Activated CD4-positive, alpha-beta memory T cell treated with anti-CD3 and anti-CD28 coated beads, Interleukin-2, amount 10 ng/mL, durations not matched to agents 7 days and 5 days (primary cell): Measurements from ENCODE around the gene ACBD6. TPM values are rescaled to one million over a fixed set of nuclear protein-coding genes. Genes with fewer than 3 reads are reported as not detected.

Experiments used
- CTCF ChIA-PET: fragments of 350-600 bp; sonication (Branson Sonifier 250); formaldehyde crosslinking; loops from one replicate; lab custom pipeline; 2021; ENCODE audit warnings: antibody characterized with exemption, inconsistent platforms; lab: Charles Lee
- POLR2A ChIA-PET: fragments of 350-600 bp; sonication (Branson Sonifier 250); formaldehyde crosslinking; loops from one replicate; lab custom pipeline; 2021; ENCODE audit warnings: antibody characterized with exemption; lab: Charles Lee
- DNase-seq: peaks from one replicate; pipeline ENCODE4 v3.0.0-alpha.2; 2020
- H3K27ac Mint-ChIP-seq: one replicate; pipeline ENCODE4 v1.8.0; 2021; ENCODE audit warnings: mild to moderate bottlenecking, mixed read lengths
- H3K27me3 Mint-ChIP-seq: one replicate; pipeline ENCODE4 v1.8.0; 2021; ENCODE audit warnings: mixed read lengths
- H3K36me3 Mint-ChIP-seq: one replicate; pipeline ENCODE4 v1.8.0; 2021; ENCODE audit warnings: low read depth, mixed read lengths
- H3K4me1 Mint-ChIP-seq: one replicate; pipeline ENCODE4 v1.8.0; 2021; ENCODE audit warnings: mixed read lengths
- H3K4me3 Mint-ChIP-seq: one replicate; pipeline ENCODE4 v1.8.0; 2021; ENCODE audit warnings: mild to moderate bottlenecking, mixed read lengths
- H3K9me3 Mint-ChIP-seq: one replicate; pipeline ENCODE4 v1.8.0; 2021; ENCODE audit warnings: mixed read lengths
- total RNA-seq, 2 experiments: library from RNA; stranded (reverse); gene quantifications; one replicate each; pipeline ENCODE4 v1.2.3, GENCODE V29; 2021

ACBD6 gene
- total RNA-seq, 2 experiments from 2014 or later = 27.5 to 33.2 TPM

DNA sequence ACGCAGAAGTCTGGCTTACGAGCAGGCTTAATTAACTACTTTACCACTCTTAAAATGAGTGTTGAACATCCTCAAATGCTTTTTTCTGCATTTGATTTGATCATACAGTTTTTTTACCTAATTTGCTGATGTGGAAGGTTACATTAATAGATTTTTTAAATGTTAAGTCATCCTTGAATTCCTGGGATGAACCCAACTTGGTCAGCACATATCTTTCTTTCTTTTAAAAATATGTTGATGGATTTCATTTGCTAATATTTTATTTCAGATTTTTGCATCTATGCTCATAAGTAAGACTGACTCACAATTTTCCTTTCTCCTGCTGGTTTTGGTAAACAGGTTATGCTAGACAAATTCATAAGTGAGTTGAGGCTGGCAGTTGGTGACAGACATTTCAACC lies 189.5 kb downstream of the ACBD6 start:
- Mint-ChIP-seq H3K9me3 (no peaks in the 10 kb centered on the region), H3K36me3 (peaks cover 3% of the 10 kb centered on the region), H3K4me1 (peaks cover 6% of the 10 kb centered on the region), H3K27ac (no peak overlapping the region), H3K4me3 (no peak overlapping the region), H3K27me3 (no peaks in the 10 kb centered on the region)
- DNase-seq = no peak
- POLR2A ChIA-PET = no interaction called here
- CTCF ChIA-PET = interaction anchor here (1.5 kb wide), 1 partner anchor 60 kb away, joined by 3 read pairs; no protein-coding TSS in a partner anchor

DNA sequence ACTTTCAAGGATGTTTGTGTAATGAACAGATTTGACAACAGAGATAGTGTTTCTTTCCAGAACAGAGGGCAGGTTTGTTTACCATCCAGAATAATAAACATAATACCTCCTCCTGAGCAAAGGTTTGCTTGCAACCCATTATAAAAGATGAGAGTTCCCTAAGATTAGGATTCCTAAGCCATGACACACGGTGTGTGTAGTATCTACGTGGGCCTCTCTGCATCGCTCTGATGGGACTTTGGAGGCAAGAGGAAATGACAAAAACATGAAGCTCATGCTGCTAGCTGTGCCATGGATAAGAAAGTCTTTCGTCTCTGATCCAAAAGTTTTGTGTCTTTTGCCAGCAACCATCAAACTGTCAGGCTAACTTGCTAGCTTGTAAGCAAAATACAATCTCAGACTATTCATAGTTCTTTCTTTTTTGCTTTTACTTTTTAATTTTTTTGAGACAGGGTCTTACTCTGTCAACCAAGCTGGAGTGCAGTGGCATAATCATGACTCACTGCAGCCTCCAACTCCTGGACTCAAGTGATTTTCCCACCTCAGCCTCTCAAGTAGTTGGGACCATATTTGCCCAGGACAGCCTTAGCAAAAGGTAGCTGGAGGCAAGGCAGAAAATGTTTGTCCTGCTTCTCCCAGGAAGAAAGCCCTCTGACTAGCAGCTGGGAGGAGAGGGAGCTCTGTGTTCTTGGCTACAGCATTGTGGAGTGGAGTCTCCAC lies 191.2 kb downstream of the ACBD6 start:
- no peak for DNase-seq
- CTCF ChIA-PET = interaction anchor here (1.5 kb wide), 1 partner anchor 58 kb away, joined by 3 read pairs; no protein-coding TSS in a partner anchor
- POLR2A ChIA-PET = no interaction called here
- Mint-ChIP-seq H3K36me3 (peaks cover 3% of the 10 kb centered on the region), H3K27ac (no peak overlapping the region), H3K4me1 (no peaks in the 10 kb centered on the region), H3K4me3 (no peak overlapping the region), H3K9me3 (peaks cover 9% of the 10 kb centered on the region), H3K27me3 (no peaks in the 10 kb centered on the region)

DNA sequence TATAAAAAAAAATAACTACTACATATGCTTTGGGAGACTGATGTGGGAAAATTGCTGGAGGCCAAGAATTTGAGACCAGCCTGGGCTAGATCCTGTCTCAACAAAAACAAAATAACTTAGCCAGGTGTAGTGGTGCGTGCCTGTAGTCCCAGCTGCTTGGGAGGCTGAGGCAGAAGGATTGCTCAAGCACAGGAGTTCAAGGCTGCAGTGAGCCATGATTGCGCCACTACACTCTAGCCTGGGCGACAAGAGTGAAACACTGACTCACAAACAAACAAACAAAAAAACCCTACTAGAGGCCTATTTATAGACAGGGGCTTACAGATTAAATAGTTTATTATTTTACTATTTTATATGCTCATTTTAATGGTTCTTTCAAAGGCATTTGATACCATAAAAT lies 192.3 kb downstream of the ACBD6 start:
- CTCF ChIA-PET = interaction anchor here (0.7 kb wide), 1 partner anchor 107 kb away, joined by 3 read pairs; no protein-coding TSS in a partner anchor
- Mint-ChIP-seq H3K9me3 (peaks cover 9% of the 10 kb centered on the region), H3K36me3 (peaks cover 3% of the 10 kb centered on the region), H3K27ac (no peak overlapping the region), H3K27me3 (no peaks in the 10 kb centered on the region), H3K4me1 (no peaks in the 10 kb centered on the region), H3K4me3 (no peak overlapping the region)
- POLR2A ChIA-PET = no interaction called here
- no peak for DNase-seq

DNA sequence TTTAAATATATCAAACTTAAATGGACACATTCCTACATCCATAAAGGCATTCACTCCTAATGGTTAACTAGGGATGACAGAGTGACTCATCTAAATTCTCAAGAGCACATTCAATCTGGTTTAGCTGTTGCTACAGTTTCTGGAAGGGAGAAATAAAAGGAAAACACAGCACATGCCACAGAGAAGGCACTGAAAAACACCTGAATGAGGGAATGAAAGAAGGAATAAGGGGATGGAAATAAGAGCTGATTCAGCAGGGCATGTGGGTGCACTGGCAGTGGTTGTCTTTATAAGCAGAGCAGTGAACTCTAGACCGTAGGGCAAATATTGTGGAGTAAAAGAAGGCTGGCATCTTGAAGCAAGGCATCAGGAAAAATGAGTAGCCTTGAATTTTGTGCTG lies 193.0 kb downstream of the ACBD6 start:
- Mint-ChIP-seq H3K4me1 (no peaks in the 10 kb centered on the region), H3K27me3 (no peaks in the 10 kb centered on the region), H3K27ac (no peak overlapping the region), H3K36me3 (peaks cover 3% of the 10 kb centered on the region), H3K4me3 (no peak overlapping the region), H3K9me3 (peaks cover 9% of the 10 kb centered on the region)
- POLR2A ChIA-PET = no interaction called here
- DNase-seq = no peak
- CTCF ChIA-PET = interaction anchor here (0.7 kb wide), 1 partner anchor 107 kb away, joined by 3 read pairs; no protein-coding TSS in a partner anchor

DNA sequence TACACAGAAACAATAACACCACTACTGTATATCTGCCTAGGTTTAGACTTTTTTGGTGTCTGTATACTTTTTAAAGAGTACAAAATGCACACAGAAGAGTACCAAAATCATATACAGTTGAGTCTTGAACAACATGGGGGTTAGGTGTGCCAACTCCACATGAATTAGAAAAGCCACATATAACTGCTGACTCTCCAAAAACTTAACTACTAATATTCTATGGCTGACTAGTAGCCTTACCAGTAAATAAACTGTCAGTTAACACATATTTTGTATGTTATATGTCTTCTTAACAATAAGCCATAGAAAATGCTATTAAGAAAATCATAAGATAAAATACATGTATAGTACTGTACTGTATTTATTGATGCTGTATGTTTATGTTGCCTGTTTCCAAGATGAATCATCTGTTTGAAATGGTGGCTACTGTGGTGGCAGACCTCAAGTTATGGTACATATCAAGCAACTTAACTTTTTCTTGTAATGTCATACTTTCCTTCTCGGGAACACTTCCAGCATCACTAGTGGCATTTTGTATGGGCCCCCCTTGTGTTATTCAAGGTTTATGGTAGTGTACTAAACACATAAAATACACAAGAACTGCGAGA lies 201.1 kb downstream of the ACBD6 start:
- POLR2A ChIA-PET = no interaction called here

DNA sequence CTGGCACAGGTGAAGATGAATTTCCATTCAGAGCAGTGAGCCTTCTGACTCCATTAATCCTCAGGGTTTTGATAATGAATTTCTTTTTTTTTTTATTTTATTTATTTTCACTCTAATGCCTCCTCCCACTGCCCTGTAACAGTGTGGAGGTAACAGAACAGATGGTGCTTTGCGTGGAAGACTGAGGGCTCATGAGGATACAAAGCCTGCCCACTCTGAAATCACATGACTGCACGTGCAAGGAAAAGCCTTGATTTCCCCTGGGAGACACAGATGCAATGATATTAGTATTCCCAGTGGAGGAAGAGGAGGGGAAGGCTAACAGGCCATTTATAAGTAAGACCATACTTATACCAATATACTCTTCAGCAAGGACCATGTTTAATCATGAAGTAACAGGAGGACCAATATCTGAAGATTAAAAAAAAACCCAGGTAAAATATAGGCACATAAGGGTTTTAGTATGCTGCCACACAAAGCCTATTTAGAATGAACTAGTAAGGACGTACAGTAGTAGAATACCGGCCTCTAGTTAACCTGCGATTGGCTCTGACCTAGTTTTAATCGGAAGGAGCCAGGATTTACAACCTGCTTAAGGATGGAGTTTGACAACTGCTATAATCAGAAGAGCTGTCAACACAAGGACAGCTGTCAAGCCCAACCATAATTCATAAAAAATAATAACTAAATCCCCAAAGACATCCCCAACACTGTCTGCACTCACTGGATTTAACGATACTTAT lies 202.7 kb downstream of the ACBD6 start:
- ChIA-PET POLR2A (no interaction called here), CTCF (no interaction called here)
- no peak overlapping the region for H3K4me3 Mint-ChIP-seq
- no peaks in the 10 kb centered on the region for H3K9me3 Mint-ChIP-seq
- H3K27ac Mint-ChIP-seq = no peak overlapping the region
- no peaks in the 10 kb centered on the region for H3K27me3 Mint-ChIP-seq
- peaks cover 7% of the 10 kb centered on the region for H3K4me1 Mint-ChIP-seq
- no peak for DNase-seq
- H3K36me3 Mint-ChIP-seq = peaks cover 3% of the 10 kb centered on the region

More for the DNA sequence above, 201.1 kb downstream of the ACBD6 start:
- peaks cover 3% of the 10 kb centered on the region for H3K36me3 Mint-ChIP-seq
- H3K4me3 Mint-ChIP-seq = no peak overlapping the region
- CTCF ChIA-PET = no interaction called here
- no peak for DNase-seq
- no peak overlapping the region for H3K27ac Mint-ChIP-seq
- H3K4me1 Mint-ChIP-seq = peaks cover 2% of the 10 kb centered on the region
- H3K9me3 Mint-ChIP-seq = peaks cover under 1% of the 10 kb centered on the region
- H3K27me3 Mint-ChIP-seq = no peaks in the 10 kb centered on the region

DNA sequence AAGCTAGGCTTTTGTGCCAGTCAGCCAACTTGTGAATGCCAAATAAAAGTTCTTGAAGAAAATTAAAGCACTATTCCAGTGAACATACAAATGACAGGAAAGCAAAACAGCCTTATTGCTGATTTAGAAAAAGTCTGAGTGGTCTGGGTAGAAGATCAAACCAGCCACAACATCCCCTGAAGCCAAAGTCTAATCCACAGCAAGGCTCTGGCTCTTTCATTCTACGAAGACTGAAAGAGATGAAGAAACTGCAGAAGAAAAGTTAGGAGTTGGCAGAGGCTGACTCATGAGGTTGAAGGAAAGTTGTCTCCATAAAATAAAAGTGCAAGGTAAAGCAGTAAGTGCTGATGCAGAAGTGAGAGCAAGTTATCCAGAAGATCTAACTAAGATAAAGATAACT lies 206.4 kb downstream of the ACBD6 start:
- Mint-ChIP-seq H3K4me1 (peaks cover 16% of the 10 kb centered on the region), H3K9me3 (no peaks in the 10 kb centered on the region), H3K4me3 (no peak overlapping the region), H3K36me3 (peaks cover 7% of the 10 kb centered on the region), H3K27me3 (no peaks in the 10 kb centered on the region), H3K27ac (no peak overlapping the region)
- no peak for DNase-seq
- ChIA-PET POLR2A (no interaction called here), CTCF (no interaction called here)

DNA sequence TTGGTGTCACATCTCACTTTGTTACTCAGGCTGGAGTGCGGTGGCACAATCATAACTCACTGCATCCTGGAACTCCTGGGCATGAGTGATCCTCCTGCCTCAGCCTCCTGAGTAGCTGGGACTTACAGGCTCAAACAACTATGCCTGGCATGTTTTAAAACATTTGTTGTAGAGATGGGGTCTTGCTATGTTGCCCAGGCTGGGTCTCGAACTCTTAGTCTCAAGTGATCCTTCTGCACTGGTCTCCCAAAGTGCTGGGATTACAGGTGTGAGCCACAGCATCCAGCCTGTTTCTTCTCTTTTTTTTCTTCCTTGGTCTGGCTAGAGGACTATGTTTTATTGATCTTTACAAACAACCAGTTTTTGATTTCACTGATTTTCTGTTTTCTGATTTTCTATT lies 207.7 kb downstream of the ACBD6 start:
- CTCF ChIA-PET = no interaction called here

DNA sequence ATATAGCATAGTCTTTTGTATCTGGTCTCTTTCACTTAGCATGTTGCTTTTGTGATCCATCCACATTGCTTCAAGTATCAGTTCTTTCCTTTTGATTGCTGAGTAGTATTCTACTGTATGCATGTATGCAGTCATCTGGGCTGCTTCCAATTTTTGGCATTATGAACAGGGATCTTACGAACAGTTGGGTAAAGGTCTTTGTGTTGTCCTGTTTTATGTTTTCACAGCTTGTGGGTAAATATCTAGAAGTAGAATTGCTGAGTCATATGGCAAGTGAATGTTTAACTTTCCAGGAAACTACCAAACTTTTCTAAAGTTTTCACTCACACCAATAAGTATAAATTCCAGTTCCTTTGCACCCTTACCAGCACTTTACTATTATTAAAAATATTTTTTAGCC lies 211.4 kb downstream of the ACBD6 start:
- Mint-ChIP-seq H3K4me3 (no peak overlapping the region), H3K27me3 (no peaks in the 10 kb centered on the region), H3K36me3 (peaks cover 6% of the 10 kb centered on the region), H3K27ac (no peak overlapping the region), H3K9me3 (no peaks in the 10 kb centered on the region), H3K4me1 (peaks cover 24% of the 10 kb centered on the region)
- no peak for DNase-seq
- CTCF ChIA-PET = no interaction called here
- POLR2A ChIA-PET = no interaction called here

More for the DNA sequence above, 207.7 kb downstream of the ACBD6 start:
- no peak for DNase-seq
- H3K27me3 Mint-ChIP-seq = no peaks in the 10 kb centered on the region
- H3K27ac Mint-ChIP-seq = no peak overlapping the region
- H3K4me3 Mint-ChIP-seq = no peak overlapping the region
- POLR2A ChIA-PET = no interaction called here
- peaks cover 7% of the 10 kb centered on the region for H3K36me3 Mint-ChIP-seq
- H3K4me1 Mint-ChIP-seq = peaks cover 23% of the 10 kb centered on the region
- no peaks in the 10 kb centered on the region for H3K9me3 Mint-ChIP-seq

DNA sequence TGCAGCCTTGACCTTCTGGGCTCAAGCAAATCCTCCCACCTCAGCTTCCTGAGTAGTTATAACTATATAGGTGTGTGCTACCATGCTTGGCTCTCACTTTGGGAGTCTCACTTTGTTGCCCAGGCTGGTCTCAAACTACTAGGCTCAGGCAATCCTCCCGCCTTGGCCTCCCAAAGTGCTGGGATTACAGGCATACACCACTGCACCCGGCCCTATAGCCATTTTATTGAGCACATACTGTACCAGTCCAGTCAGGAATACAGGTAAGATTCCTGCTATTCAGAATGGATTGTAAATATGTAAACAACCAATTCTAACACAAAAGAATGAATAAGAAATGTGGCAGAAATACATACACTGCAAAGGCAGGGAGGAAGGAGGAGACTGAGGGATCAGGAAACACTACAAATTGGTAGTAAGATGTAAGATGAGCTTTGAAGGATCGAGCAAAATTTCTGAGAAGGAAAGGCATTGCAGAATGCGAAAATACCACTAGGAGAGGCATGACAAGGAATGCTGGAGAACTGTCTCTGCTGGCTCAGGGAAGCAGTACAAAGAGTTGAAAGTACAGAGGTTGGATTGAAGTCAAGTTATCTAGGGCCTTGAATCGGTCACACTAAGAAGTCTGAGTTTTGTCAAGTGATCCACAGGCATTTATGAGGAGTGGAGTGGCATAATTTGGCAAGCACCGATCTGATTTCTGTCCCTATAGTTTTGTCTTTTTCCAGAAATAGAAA lies 211.9 kb downstream of the ACBD6 start:
- Mint-ChIP-seq H3K36me3 (peaks cover 6% of the 10 kb centered on the region), H3K27me3 (no peaks in the 10 kb centered on the region), H3K27ac (no peak overlapping the region), H3K4me1 (peaks cover 20% of the 10 kb centered on the region), H3K9me3 (no peaks in the 10 kb centered on the region), H3K4me3 (no peak overlapping the region)
- CTCF ChIA-PET = no interaction called here
- POLR2A ChIA-PET = no interaction called here
- no peak for DNase-seq

DNA sequence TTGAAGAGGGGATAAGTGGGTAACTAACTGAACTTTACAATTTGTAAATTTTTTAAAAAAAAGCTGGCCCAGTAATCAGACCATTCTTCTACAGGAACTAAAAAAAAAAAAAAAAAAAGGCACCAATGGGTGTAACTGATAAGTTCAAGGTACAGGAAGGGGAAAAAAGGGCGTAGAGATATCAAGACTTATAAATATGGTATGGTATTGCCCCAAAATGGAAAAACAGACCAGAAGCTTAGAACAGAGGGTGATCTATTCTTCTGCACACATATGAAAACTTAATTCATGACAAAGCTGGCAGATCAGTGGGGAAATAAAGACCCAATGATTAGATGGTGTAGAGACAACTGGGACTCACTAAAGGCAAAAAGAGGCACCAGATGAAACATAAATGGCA lies 213.4 kb downstream of the ACBD6 start:
- POLR2A ChIA-PET = no interaction called here
- peaks cover 20% of the 10 kb centered on the region for H3K4me1 Mint-ChIP-seq

DNA sequence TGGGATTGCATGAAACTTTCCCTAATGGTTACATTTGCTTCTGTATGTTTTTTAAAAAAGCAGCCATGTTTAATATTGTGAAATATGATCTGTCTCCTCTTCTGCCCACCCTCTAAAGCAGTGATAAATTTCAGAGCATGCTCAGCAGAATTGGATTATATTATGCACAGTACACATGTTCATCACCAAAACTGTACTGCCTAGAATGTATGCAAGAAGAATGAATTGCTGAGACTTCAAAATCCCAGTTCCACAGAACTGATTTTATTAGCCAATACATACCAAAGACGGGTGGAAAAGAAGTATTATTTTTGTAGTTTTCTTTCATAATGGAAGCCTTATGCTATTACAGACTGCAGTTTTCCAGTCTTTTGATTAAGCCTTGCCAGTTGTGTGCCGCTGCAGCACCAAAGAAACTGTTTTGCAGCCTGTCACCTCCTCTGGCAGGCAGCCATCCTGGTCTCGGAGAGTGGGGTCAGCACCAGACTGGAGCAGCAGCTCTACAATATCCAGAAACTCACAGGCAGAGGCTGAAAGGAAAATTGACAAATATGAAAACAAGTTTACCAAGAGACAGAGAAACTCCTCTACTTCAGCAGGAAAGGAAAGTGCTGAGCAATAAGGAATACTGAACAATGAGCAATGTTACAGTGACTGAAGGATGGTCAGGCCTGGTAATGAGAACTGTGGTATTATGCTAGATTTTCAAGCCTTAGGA lies 214.2 kb downstream of the ACBD6 start:
- Mint-ChIP-seq H3K4me3 (no peak overlapping the region), H3K27ac (no peak overlapping the region), H3K27me3 (no peaks in the 10 kb centered on the region), H3K9me3 (no peaks in the 10 kb centered on the region), H3K36me3 (peaks cover 8% of the 10 kb centered on the region), H3K4me1 (peaks cover 20% of the 10 kb centered on the region)
- POLR2A ChIA-PET = no interaction called here
- CTCF ChIA-PET = interaction anchor here (0.7 to 0.9 kb wide), 2 partner anchors 26 to 35 kb away, joined by 3 to 4 read pairs; no protein-coding TSS in a partner anchor
- no peak for DNase-seq

More for the DNA sequence above, 213.4 kb downstream of the ACBD6 start:
- H3K9me3 Mint-ChIP-seq = no peaks in the 10 kb centered on the region
- CTCF ChIA-PET = no interaction called here
- H3K27me3 Mint-ChIP-seq = no peaks in the 10 kb centered on the region
- no peak overlapping the region for H3K4me3 Mint-ChIP-seq
- peaks cover 6% of the 10 kb centered on the region for H3K36me3 Mint-ChIP-seq
- H3K27ac Mint-ChIP-seq = no peak overlapping the region
- no peak for DNase-seq
